ENCODE results near the gene TEAD1. TPM values are rescaled to one million over a fixed set of nuclear protein-coding genes. Genes with fewer than 3 reads are reported as not detected.

The TEAD1 gene
- total and polyA plus RNA-seq, 10 of the 15 experiments (the other 5 are each of a cell fraction or from before 2014, with no cell fraction given) = 0.01 to 0.59 (median 0.04) TPM; not detected in 6

GRCh38 chr11:12981676-12982522, 307.7 kb downstream of the TEAD1 start:
- ATAC-seq (no peak), DNase-seq (ENCODE audit: low read depth, low spot score) (no peak), FAIRE-seq (no peak)
- H3K27ac ChIP-seq (ENCODE audit: control insufficient read depth, insufficient read depth) = no peak overlapping the region
- ChIA-PET CTCF (interaction anchor here (0.6 to 1.4 kb wide), 3 partner anchors 16 to 484 kb away, joined by 3 to 5 read pairs (median 3); no protein-coding TSS in a partner anchor), POLR2A (no interaction called here), SMC1A (ENCODE audit: uncharacterized antibody, unreplicated experiment) (interaction anchor here (1.0 to 1.9 kb wide), 3 partner anchors 9 to 16 kb away, joined by 3 to 7 read pairs (median 3); no protein-coding TSS in a partner anchor), RAD21 (ENCODE audit: unreplicated experiment) (interaction anchor here (1.1 kb wide), 1 partner anchor 362 kb away, joined by 3 read pairs; no protein-coding TSS in a partner anchor)
- H3K4me3 ChIP-seq = no peak overlapping the region
- intact Hi-C loops (cut with micrococcal nuclease; ENCODE audit: unreplicated experiment) (no loop called here), in situ Hi-C loops (cut with MboI) (no loop called here)
- WGBS (ENCODE audit: insufficient coverage, insufficient replicate concordance, low lambda C conversion rate, missing lambda C conversion rate) = 12% methylated on average over 3 of the region's 3 CpGs
- no peak overlapping the region for H3K9ac ChIP-seq (ENCODE audit: control insufficient read depth, insufficient read depth, low read length)
- TF ChIP-seq NRF1 (conservative IDR thresholded peaks at IDR 0.05; ENCODE audit: low read depth, low read length) (no peak), ZNF384 (IDR thresholded peaks at IDR 0.05; ENCODE audit: borderline replicate concordance, low read depth, low read length) (no peak), BCL11A (IDR thresholded peaks at IDR 0.05; ENCODE audit: low read depth, low read length) (no peak), RAD51 (IDR thresholded peaks at IDR 0.05) (no peak)
- TF ChIP-seq, protein P1, sequence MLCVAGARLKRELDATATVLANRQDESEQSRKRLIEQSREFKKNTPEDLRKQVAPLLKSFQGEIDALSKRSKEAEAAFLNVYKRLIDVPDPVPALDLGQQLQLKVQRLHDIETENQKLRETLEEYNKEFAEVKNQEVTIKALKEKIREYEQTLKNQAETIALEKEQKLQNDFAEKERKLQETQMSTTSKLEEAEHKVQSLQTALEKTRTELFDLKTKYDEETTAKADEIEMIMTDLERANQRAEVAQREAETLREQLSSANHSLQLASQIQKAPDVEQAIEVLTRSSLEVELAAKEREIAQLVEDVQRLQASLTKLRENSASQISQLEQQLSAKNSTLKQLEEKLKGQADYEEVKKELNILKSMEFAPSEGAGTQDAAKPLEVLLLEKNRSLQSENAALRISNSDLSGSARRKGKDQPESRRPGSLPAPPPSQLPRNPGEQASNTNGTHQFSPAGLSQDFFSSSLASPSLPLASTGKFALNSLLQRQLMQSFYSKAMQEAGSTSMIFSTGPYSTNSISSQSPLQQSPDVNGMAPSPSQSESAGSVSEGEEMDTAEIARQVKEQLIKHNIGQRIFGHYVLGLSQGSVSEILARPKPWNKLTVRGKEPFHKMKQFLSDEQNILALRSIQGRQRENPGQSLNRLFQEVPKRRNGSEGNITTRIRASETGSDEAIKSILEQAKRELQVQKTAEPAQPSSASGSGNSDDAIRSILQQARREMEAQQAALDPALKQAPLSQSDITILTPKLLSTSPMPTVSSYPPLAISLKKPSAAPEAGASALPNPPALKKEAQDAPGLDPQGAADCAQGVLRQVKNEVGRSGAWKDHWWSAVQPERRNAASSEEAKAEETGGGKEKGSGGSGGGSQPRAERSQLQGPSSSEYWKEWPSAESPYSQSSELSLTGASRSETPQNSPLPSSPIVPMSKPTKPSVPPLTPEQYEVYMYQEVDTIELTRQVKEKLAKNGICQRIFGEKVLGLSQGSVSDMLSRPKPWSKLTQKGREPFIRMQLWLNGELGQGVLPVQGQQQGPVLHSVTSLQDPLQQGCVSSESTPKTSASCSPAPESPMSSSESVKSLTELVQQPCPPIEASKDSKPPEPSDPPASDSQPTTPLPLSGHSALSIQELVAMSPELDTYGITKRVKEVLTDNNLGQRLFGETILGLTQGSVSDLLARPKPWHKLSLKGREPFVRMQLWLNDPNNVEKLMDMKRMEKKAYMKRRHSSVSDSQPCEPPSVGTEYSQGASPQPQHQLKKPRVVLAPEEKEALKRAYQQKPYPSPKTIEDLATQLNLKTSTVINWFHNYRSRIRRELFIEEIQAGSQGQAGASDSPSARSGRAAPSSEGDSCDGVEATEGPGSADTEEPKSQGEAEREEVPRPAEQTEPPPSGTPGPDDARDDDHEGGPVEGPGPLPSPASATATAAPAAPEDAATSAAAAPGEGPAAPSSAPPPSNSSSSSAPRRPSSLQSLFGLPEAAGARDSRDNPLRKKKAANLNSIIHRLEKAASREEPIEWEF (IDR thresholded peaks at IDR 0.05; ENCODE audit: insufficient replicate concordance, low read depth, low read length) = no peak
- no peaks in the 10 kb centered on the region for H4K20me1 ChIP-seq (ENCODE audit: control insufficient read depth, insufficient read depth)
- H2AFZ ChIP-seq (ENCODE audit: control insufficient read depth, low read depth, low read length) = no peak overlapping the region
- no peaks in the 10 kb centered on the region for H3K9me3 ChIP-seq (replicated peaks; ENCODE audit: control insufficient read depth, insufficient read depth, low read length)
- no peaks in the 10 kb centered on the region for H3K27me3 ChIP-seq (replicated peaks in 1 of 2; ENCODE audit: control insufficient read depth in 2 of 2, insufficient read depth in 2 of 2, low read length in 1 of 2)
- no TSS peak for BruUV-seq (replicated peaks)
- no peaks in the 10 kb centered on the region for H3K36me3 ChIP-seq (ENCODE audit: control insufficient read depth in 2 of 2, insufficient read depth in 2 of 2, low read length in 1 of 2)
- no peaks in the 10 kb centered on the region for H3K79me2 ChIP-seq (ENCODE audit: control insufficient read depth, insufficient read depth, low read length)
- H3K4me1 ChIP-seq (ENCODE audit: control insufficient read depth, insufficient read depth, low read length) = no peaks in the 10 kb centered on the region
- no peak overlapping the region for H3K4me2 ChIP-seq (ENCODE audit: control insufficient read depth, insufficient read depth)
